Activated CD8-positive, alpha-beta memory T cell treated with anti-CD3 and anti-CD28 coated beads, Interleukin-2, amount 50 U/mL, for 24 hours (primary cell): Measurements from ENCODE around the gene CEP135.
"Not testable (repeated sequence)": the region's sequence is repeated elsewhere in the genome, so short reads cannot be mapped to it uniquely, and the experiment has no call there.

Source experiments
- DNase-seq: peaks from one replicate; pipeline ENCODE4 v3.0.0-alpha.2; 2020; ENCODE audit errors: extremely low read depth

Gene CEP135

DNA sequence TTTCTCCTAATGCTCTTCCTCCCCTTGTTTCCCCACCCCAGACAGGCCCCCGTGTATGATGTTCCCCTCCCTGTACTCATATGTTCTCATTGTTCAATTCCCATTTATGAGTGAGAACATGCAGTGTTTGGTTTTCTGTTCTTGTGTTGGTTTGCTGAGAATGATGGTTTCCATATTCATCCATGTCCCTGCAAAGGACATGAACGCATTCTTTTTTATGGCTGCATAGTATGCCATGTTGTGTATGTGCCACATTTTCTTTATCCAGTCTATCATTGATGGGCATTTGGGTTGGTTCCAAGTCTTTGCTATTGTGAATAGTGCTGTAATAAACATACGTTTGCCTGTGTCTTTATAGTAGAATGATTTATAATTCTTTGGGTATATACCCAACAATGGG lies 124.0 kb downstream of the CEP135 start:
- DNase-seq = not testable (repeated sequence)

- DNase-seq = no peak
Measured at GRCh38 chr4:56077676-56078075, 128.9 kb downstream of the CEP135 start.

DNA sequence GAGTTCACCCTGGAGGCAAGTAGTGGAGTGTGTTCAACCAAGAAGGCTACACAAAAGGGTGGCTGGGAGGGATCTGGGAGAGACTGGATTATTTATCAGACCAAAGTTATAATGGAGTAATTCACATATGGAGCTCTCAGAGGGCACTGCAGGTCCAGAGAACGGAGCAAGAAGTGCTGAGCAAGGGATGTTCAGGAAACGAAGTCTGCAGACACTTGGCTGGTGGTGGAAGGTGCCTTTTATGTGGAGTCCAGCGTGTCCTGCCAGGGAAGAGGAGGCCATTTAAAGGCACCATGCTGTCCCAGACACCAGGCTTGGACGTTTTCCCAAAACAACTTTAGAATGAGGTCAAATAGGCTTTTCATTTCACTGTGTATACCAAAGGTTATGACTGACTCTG lies 130.1 kb downstream of the CEP135 start:
- DNase-seq = no peak

- DNase-seq = no peak
Measured at GRCh38 chr4:56080384-56080783, 131.6 kb downstream of the CEP135 start.

DNA sequence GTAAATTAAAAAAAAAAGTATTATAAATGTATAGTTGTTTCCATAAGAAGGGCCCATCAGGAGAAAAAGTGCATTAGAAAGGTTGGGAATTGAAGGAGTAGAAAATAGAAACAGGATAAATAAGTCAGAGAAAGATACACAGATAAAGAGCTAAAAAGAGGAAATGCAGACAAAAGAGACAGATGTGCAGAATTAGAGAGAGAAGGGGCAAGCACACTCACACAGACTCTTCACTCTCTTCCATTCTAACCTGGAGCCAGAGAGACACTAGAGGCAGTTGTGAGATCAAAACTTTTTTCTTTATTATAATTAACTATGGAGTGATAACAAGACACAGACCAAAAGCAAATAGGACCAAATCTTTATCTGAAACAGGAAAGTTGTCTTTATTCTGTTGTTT lies 134.1 kb downstream of the CEP135 start:
- DNase-seq = no peak
